ENCODE results near the gene BGLAP.

Gene BGLAP

DNA sequence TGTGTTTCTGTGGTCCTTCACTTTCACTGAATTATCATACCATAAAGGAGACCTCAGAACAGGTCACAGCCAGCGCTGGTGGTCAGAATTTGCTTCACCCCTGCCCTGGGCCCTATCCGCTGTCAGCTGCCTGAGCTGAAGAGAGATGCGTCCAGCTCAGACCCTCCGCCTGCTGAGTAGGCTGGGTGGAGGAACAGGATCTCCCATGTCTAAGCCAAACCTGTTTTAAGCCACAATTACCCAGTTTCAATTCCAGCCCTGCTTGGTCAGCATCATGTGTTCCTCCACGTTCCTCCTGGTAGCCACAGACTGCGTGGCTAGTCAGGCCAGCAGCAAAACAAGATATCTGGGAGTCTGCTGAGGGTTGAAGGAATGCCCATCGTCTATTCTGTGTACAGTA, 13.5 kb upstream of the BGLAP start:
- no peak for DNase-seq

- DNase-seq: no peak
Observed at GRCh38 chr1:156229809-156230472, 12.0 kb upstream of the BGLAP start.

- no peak for DNase-seq
Observed at GRCh38 chr1:156230473-156230837, 11.5 kb upstream of the BGLAP start.

GRCh38 chr1:156232201-156232894, 9.6 kb upstream of the BGLAP start:
- no peak for DNase-seq

GRCh38 chr1:156233426-156234127, 8.4 kb upstream of the BGLAP start:
- DNase-seq: no peak

DNA sequence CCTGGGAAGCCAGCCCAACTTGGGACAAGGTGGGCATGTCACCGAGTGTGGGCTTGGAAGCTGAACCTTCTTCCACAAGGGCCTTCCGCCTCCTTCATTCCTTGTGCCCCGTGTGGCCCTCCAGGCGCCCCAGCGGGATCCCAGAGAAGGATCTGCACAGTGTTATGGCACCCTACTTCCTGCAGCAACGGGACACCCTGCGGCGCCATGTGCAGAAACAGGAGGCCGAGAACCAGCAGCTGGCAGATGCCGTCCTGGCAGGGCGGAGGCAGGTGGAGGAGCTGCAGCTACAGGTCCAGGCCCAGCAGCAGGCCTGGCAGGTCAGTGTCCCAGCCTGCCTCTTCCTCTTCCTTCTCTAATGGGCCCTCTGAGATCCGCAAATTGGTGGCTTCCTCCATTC, 5.8 kb upstream of the BGLAP start:
- no peak for DNase-seq

- DNase-seq: no peak
Observed at GRCh38 chr1:156238248-156238647, 3.7 kb upstream of the BGLAP start.

- DNase-seq: no peak
Observed at GRCh38 chr1:156241311-156241811, 623 bp upstream of the BGLAP start.

DNA sequence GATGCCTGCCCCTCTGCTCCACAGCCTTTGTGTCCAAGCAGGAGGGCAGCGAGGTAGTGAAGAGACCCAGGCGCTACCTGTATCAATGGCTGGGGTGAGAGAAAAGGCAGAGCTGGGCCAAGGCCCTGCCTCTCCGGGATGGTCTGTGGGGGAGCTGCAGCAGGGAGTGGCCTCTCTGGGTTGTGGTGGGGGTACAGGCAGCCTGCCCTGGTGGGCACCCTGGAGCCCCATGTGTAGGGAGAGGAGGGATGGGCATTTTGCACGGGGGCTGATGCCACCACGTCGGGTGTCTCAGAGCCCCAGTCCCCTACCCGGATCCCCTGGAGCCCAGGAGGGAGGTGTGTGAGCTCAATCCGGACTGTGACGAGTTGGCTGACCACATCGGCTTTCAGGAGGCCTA, 754 bp downstream of the BGLAP start:
- no peak for DNase-seq

DNA sequence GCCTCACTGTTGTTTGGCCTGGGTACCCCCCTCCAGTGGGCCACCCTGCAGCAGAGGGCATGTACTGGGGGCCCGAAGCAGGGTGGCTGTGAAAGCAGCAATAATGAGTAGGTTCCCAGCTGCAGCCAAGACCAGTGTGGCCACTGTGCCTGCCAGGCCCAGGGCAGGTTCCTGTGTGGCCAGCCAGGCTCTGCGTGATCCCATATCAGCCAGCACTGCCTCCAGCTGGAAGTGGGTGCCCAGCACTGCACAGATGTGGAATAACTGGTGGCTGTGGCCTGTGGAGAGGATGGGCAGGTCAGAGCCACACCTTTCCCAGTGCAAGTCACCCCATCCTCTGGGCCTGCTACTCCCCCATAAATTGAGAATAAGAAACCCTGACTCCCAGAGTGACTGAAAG, 2.1 kb downstream of the BGLAP start:
- DNase-seq: no peak

DNA sequence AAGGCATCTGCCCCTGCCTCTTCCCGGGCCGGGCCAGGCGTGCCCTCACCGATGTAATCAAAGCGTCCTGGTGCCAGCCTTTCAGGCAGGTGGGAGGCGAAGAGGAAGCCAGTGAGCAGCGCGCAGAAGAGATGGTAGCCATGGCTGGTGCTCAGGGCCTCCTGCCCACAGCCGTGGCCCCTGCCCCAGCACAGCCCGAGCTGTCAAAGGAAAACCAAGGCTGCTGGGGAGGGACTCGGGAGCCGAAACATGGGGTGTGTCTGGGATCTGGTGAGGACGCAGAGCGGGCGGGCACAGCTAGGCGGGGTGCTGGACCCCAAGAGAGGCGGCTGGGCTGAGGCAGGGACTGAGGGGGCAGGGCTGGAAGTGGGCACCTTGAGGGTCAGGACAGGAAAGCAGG, 2.7 kb downstream of the BGLAP start:
- no peak for DNase-seq

DNA sequence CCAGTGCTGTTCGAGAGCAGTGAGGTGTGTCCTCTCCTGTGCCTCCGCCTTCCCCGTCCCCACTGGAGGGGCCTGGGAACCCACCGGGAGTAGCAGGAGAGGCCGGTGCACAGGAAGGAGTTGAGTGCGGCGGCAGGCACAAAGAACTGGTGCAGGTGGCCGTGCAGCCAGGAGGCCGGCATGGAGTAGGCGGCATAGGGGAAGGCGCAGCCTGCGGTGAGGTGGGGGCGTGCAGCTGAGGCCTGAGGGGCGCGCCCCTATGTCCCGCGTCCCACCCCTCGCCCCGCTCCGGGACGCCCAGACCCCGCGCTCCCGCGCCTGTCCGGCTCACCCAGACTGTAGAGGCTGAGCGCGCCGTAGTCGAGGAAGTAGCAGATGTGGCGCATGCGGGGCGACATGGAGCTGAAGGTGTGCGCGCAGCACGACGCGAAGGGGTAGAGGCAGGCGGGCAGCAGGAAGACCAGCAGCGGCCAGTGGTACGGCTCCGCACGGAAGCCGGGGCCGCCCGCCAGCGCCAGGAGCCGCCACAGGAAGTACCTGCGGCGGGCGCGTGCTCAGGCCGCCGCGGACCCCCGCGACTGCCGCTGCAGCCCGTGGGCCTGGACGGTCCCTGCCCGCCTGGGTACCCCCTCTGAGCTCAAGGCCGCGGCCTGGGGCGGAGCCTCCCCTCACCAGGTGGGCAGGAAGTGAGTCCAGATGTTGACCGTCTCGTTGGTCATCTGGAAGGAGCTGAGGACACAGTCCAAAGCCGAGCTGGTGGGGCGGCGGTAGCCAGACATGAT, 3.7 kb downstream of the BGLAP start:
- no peak for DNase-seq

- no peak for DNase-seq
Observed at GRCh38 chr1:156246241-156246780, 4.3 kb downstream of the BGLAP start.

- DNase-seq: no peak
Observed at GRCh38 chr1:156246781-156247459, 4.9 kb downstream of the BGLAP start.

DNA sequence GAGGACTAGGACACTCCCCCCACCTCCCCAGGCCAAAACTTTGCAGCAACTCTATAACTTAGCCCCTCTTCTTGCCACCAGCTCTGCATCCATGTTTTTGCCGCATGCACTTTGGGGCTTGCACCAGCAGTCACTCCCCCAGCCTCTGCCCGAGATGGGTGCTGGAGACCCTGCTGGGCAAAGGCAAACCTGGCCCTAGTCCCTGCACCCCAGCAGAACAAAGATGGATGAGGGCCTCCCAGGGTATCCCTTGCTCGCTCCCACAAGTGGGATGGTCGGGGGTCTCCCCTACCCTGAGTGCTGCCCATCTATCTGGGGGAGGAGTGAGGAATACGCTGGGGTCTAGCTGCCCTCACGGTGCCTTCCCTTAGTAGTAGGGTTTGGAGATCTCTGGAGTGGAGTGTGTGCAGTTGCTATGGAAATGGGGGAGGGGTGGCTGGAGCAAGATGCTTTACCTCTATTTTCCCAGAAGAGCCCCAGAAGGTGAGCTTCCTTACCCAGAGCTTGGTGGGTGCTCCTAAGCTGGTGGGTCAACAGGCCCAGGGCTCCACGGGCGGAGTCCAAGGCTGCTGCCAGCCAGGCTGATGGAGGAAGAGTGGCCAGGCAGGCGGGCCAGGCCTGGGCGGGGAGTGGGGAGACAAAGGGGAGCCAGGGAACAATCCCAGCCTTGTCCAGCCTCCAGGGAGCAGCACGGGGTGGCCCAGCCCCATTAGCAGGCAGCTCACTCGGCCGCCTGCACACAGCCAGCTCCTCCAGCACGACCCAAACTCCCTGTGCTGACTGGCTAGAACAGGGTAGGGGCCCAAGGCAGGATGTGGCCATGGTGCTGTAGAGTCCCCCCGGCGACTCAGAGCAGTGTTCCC, 5.7 kb downstream of the BGLAP start, which contains the start of gene PAQR6:
PAQR6 (minus strand) TSS at position 597 of the 863 bp plus-strand sequence. CDS start 1,325 bp downstream, outside the sequence.
- DNase-seq: no peak

- DNase-seq: no peak
Observed at GRCh38 chr1:156248323-156248683, 6.3 kb downstream of the BGLAP start.

DNA sequence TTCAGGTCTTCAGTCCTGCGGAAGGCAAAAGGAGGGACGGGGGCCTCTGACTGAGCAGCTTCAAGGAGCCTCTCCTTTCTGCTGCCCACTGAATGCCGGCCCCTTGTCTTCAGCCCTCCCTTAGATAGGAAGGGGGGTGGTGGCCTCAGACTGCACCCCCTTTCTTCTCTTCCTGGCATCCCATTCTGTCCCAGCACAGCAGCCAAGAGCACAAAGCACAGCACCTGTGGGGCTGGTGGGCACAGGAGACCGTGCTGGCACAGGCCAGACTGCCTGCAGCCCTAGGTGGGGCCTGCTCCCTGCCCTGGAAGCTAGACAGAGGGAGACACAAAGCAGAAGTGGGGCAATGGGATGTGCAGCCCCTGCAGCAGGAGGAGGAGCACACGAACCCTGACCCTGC, 7.6 kb downstream of the BGLAP start:
- DNase-seq: no peak

DNA sequence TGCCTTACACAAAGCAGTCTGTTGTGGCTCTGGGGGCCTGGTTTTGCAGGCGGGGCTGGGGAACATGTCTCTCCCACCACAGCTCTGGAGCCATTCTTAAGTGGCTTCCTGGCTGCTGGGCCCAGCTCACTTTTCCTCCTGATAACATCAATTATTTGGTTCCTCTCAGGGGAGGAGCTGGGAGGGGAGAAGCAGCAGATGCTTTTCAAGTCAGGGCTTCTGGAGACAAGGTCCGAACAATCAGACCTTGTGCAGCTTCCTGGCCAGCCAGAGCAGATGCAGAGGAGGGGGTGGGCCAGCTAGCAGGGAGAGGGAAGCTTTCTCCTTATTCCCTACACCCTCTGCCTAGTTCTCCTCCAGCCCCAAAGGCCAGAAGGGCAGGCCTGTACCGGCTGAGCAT, 9.5 kb downstream of the BGLAP start:
- DNase-seq: no peak

- no peak for DNase-seq
Observed at GRCh38 chr1:156253634-156254033, 11.7 kb downstream of the BGLAP start.

GRCh38 chr1:156257711-156258110, 15.7 kb downstream of the BGLAP start:
- no peak for DNase-seq

DNA sequence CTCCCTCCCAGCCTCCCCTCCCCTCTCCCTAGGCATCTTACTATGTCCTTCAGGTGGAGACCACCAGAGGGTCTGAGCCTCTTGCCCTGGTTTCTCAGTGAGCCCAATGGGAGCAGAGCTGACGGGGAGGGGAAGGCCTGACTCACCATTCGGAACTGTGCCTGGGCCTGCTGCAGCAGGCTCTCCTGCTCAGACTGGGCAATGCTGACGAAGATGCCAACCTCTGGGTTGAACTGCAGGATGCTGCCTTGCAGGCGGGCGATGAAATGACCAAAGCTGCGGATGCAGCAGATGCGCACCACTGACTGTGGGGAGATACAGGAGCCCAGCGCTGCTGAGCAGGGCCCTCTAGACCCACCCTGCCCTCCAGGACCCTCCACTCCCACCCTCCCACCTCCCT, 16.9 kb downstream of the BGLAP start:
- no peak for DNase-seq

Data from NCI-H187 treated with DMSO at 0.1 percent for 48 hours (cell line).